NCI-H526 (cell line): Measurements from ENCODE around the gene EMP2.

ENCODE experiments used
- DNase-seq, 2 experiments: peaks; one replicate each; lab custom pipeline; 2025; lab: John Stamatoyannopoulos, UW

The EMP2 gene

GRCh38 chr16:10610499-10611184 lies 30.2 kb upstream of the EMP2 start:
- no peak for DNase-seq

DNA sequence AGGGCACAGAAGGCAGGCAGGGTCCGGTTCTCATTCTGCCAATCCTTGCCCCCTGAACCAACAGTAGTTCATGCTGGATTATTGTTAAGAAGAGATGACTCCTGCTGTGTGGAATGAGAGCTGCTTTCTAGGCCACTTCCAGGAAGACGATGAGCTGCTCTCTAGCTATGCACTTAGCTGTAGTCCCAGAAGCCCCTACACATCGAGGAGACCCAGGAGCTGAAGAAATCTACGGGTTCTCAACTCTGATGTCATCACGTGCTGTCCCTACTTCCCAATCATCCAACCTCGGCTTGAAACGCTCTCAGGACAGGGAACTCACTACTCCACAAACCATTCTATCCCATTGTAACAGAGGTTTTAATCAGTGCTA lies 29.0 kb upstream of the EMP2 start:
- DNase-seq, result no peak

- no peak for DNase-seq
Observed at GRCh38 chr16:10608687-10609401, 28.4 kb upstream of the EMP2 start.

DNA sequence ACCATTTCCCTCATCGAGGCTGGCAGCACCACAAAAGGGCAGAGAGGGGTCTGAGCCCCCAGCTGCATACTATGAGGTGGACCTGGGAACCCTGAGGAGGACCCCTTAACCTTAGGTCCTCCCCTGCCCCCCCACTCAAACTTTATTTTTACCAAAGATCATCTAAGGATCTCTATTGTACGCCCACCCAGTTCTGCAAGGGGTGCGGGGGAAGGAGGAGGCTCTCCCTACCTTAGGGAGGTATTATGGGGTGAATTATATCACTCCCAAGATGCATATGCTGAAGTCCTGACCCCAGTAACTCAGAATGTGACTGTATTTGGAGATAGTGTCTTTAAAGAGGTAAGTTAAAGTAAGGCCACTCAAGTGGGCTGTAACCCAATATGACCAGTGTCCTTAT lies 26.8 kb upstream of the EMP2 start:
- no peak for DNase-seq

DNA sequence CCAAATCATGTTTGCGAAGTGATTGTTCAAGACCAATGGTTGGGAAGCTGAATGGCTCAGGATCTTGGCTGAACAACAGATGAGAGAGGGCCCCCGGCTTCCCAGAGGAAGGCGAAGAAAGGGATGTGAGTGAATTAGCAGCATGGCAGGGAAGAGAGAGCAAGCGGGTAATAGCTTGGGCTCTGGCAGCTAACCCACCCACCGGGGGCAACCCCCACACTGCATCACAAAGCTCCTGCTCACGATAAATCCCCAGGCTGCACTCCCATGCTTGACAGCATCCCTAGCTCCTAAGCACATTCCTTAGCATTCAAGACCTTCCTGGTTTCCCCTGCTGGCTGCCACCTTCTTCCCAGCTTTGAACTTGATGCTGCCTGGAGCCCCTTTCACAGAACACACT lies 26.2 kb upstream of the EMP2 start:
- DNase-seq, result no peak

DNA sequence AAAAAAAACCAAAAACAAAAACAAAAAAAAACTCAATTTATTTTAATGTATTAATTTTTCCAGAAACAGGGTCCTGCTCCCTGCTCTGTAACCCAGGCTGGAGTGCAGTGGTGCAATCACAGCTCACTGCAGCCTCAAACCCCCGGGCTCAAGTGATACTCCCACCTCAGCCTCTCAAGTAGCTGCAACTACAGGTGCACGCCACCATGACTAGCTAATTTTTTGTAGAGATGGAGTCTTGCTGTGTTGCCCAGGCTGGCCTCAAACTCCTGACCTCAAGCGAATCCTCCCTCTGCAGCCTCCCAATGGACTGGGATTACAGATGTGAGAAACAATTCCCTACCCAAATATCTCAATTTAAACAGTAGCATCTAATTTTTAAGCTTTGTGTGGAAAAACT lies 25.2 kb upstream of the EMP2 start:
- no peak for DNase-seq

- no peak for DNase-seq
Observed at GRCh38 chr16:10601444-10602408, 21.3 kb upstream of the EMP2 start.

DNA sequence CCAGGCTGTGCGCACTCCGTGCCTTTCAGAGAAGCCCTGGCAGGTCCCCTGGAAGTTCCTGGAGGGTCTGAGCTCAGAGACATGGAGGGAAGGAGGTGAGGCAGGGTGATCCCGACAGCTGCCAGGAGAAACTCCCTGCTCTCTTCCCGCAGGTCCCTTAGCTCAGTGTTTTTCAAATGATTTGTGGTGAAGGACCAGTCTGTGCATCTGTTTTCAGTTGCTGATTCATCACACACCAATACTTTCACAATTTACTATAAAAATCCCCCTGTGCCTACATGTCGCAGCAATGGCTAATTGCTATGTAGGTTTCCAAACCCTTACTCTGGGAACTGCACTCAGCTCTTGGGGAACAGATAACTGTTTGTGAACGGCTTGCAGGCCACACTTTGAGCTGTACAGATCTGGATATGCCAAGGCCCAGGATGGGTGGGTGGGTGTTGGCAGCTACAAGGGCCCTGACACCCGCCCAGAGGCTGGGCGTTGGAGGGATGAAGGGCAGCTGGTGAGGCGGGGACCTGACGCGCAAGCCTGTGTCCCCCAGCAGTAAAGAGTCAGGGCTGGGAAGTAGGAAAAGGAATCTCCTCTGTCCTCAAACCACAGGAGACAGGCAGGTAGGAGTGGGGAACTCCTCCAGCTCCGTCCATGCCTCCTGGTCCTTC lies 20.5 kb upstream of the EMP2 start:
- DNase-seq, result no peak

DNA sequence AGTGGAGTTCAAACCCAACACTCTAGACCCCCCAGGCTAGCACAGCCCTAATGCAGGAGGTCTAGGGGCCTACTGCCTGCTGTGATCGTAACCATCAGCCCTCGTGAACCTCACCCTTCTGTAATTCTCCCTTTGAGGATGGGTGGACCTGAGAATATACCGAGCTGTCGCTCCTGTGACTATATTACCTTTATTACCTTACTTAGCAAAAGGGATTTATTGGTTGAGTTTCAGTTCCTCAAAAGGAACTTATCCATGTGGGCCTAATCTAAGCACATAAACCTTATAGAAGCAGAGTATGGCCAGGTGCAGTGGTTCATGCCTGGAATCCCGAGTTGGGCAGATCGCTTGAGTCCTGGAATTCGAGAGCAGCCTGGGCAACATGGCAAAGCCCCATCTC lies 19.2 kb upstream of the EMP2 start:
- DNase-seq, result no peak

DNA sequence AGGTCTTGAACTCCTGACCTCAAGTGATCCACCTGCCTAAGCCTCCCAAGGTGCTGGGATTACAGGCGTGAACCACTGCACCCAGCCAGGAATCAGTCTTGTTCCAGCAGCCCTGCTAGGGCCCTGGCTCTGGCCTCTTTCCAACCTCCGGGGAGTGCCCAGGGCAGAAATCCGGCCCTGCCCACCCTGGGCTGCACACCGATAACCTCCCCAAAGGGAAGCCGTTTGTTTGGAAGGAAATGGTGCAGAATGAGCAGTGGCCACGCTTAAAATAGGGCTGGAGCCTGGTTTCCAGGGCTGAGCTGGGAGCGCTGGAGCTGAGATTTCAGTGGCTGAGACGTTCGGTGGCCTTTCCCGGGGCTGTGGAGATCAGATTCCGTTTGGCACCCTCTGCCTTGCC lies 17.8 kb upstream of the EMP2 start:
- DNase-seq, result no peak

GRCh38 chr16:10597187-10597601 lies 16.8 kb upstream of the EMP2 start:
- no peak for DNase-seq

DNA sequence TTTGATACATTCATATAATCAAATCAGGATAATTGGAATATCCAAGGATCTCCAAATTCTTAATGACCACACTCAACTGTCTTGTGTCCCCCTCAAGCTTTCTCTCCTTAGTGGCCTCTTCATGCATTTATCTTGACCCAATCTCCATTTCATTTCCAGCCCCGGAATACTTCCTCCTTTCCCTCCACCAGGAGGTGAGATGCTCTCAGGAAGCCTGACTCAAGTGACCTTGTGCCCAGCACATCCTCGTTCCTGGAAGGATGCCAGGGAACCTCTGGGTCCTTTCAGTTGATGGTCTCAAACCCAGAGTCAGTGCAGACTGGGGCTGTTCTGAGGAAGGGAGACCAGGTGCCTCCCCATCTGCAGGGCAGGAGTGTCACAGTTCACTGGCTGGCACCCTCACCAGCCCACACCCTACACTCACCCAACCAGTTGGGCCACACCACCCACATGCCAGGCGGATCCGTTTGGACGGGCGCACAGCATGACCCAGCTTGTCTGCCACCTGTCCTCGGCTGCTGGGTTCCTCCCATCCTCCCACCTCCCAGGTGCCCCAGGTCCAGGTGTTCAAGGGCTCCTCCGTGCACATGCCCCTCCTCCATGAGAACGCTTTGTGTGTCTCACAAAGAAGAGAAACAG lies 14.0 kb upstream of the EMP2 start:
- peak; percentile 88 to 92 for DNase-seq

GRCh38 chr16:10592611-10593010 lies 12.2 kb upstream of the EMP2 start:
- no peak for DNase-seq

DNA sequence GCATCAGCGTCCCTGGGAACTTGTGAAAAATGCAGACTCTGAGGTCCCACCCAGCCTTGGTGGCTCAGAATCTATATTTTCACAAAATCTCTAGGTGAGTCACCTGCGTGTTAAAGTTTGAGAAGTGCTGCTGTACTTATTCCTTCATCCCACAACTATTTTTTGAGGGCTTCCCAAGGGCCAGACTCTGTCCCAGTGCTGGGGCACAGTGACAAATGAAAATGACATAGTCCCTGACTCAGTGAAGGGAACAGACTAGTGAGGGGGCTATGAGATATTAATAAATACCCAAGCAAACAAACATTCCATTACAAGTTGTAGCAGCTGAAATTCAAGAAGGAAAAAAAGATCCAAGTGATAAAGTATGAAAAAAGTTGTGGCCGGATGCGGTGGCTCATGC lies 9.9 kb upstream of the EMP2 start:
- no peak for DNase-seq

DNA sequence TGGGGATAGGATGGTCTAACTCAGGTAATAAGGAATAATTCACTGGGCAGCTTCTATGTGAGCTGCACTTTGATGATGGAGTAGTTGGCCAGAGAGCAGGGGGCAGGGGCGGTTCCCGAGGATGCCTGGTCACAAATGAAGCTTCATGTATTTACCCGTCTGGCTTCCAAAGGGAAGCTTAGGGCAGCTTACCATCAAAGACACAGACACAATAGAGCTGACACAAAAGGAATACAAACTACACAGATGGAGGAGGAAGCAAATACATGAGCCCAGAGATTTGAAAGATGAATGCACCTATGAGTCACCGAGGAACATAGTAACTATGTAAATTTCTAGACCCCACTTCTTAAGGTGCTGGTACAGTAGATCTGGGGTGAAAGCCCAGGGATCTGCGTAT lies 8.7 kb upstream of the EMP2 start:
- DNase-seq, result no peak

GRCh38 chr16:10587622-10588021 lies 7.2 kb upstream of the EMP2 start:
- no peak for DNase-seq

- DNase-seq, result no peak
Observed at GRCh38 chr16:10584981-10585438, 4.6 kb upstream of the EMP2 start.

DNA sequence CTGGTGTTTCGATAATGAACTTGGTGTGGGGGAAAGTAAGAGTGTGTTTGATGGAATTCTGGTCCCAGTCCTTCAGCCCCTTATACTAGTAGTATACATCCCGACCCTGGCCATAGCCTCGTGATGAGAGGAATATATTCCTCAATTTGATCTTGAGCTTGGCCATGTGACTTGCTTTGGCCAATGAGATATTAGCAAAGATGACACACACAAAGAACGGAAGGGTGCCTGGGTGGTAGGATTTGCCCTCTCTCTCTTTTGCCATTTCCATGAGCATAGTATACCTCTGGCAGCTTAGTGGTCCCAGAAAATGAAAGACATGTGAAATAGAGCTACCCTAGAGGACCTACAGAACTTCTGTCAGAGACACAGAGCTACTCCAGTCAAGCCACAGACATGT lies 2.9 kb upstream of the EMP2 start:
- no peak for DNase-seq

DNA sequence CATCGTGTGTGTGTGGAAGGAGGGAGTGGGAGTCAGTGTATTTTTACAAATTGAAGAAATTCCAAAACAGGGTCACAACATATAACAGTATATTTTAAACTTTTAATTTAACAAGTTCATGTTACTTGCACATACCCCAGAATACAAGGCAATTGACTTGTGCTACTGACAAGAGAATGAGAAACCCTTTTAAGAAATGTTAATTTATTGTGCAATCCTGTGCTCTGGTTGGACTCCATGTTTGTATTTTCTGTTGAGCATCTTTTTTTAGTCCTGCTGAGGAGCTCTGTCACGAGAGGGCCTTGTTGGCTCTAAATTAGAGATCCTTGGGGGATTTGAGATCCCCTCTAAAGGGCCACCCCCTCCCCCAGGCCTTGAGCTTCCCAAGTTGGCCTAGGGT lies 1.1 kb upstream of the EMP2 start:
- no peak for DNase-seq

DNA sequence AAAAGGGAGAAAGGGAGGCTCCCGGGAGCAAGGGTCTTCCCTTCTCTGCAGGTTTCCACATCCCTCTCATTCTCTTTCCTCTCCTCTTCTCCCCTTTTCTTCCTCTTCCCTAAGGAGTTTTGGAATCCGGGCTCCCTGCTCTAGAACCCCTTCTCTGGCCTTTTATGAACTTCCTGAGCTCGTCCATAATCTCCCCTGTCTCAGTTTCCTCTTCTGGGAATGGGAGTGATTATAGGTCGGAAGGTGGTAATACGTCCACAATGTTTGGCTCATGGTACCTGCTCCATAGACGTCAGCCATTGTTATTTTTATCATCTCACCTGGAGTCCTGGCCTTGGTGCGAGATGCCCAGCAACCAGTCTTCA lies 467 bp upstream of the EMP2 start:
- no peak for DNase-seq

DNA sequence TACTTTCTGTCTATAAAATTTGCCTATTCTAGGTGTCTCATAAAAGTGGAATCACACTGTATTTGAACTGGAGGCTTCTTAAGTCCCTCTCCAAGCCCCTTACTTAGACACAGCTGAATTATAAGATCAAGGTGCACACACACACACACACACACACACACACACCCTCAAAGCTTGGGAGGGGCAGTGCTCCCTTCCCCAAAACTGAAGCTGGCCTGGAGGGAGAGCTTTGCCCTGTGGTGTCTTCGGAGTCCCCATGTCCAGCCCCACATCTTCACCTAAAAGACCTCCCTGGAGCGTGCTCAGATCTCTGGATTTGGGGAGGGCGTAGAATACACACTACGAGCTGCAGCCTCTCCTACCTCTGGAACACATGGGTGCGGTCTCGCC lies 828 bp downstream of the EMP2 start:
- peak in 1 of 2 experiments; percentile 57 for DNase-seq
